NCI-H2227 treated with DMSO at 0.1 percent for 48 hours (cell line): ENCODE results near the gene PSMC3IP.
"Not testable (repeated sequence)": the region's sequence is repeated elsewhere in the genome, so short reads cannot be mapped to it uniquely, and the experiment has no call there.

Experiments used
- DNase-seq: peaks from one replicate; lab custom pipeline; 2025; lab: John Stamatoyannopoulos, UW

Gene PSMC3IP

DNA sequence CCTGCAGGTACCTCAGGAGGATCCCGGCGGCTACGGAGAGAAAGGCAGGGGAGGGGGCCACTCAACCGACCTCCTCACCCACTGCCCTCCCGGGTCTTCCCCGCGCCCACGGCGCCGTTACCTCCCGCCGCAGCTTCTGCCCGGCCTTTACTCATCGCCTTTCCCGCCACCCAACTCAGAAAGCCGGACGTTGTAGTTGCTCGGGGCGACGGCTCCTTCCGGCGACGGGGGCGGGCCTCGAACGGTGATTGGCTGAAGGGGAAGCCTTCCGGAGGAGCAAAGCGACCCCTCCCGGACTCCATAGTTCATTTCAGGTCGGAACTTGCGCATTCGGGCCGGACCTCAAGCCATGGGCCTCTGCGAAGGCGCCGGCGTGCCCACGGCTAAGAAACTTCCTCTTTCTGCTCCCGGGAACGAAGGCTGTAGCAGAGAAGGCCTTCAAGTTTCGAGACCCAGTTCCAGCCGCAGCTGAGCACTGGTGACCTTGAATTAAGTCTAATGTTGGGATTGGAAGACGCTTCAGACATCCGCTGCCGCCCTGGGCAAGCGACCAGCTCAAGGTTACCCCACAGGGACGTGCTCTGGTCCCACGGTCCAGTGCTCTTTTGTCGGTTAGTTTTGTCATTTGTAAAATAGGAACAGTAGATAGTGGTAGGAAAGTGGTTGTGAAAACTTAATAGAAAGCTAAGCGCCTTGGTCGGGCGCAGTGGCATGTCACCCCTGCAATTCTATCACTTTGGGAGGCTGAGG is at the start of gene PSMC3IP:
TSS of gene PSMC3IP (minus strand) at position 198 of the 750 bp plus-strand sequence. CDS start at position 155, 43 bp downstream.
- peak; percentile 94 for DNase-seq

DNA sequence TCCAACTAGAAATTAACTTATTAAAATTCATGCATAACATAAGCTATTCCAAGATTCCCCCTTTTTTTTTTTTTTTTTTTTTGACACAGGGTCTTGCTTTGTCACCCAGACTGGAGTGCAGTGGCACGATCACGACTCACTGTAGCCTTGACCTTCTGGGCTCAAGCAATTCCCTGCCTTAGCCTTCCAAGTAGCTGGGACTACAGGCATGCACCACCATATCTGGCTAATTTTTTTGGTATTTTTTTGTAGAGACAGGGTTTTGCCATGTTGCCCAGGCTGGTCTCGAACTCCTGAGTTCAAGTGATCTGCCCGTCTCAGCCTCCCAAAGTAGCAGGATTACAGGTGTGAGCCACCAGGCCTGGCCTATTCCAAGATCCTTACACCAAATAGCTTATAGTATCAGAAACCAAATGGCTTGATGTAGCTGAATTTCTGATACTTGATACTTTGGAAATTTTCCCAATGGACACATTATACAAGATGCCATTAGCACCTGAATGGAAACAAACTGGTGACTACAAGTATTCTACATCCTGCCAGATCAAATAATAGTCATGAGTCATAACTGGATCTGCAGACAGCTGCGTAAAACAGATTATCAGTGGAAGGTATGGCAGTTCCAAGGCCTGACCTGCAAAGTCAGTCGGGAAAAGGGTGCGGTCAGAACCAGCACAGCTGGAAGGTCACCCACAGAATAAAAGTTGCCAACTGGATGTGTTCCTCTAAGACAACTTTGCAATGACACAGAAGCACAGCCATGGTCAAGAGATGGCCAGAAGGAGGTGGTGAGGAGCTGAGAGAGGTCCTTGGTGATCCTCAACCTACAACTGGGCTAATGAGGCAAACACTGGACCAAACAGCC is 46.4 kb upstream of the PSMC3IP start:
- no peak for DNase-seq

GRCh38 chr17:42623271-42623670 is 45.7 kb upstream of the PSMC3IP start:
- no peak for DNase-seq

GRCh38 chr17:42621987-42622386 is 44.5 kb upstream of the PSMC3IP start:
- DNase-seq: not testable (repeated sequence)

DNA sequence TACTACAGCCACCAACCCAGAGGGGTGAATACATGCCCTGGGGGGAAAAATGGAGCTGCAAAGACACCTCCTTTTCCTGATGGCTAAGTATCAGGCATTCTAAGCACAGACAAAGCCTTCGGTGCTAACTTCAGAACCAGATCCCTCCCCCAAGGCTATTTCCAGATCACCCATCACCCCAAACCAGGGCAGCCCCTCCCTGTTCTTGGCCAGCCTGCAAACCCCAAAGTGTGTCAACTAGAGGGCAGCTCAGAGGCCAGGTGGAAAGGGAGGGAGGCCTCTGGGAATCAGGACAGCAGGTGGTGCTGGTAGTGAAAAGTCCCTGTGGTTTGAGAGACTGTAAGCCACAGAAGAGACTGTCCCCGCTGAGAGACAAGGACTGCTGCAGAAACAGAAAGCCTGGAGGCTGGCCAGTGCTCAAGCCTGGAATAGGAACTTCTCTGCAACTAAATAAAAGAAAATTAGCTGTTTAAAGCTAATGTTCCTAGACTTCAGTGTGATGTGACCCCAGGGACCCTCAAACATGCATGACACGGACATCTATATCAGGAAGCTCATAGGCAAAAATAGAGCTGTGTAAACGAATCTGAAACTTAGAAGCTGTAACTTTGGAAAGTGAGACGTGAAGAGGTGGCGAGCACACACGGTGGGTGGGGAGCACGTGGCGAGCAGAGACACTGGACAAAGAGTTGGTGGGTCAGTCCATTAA is 41.1 kb upstream of the PSMC3IP start:
- no peak for DNase-seq

- DNase-seq: no peak
These were observed 40.5 kb upstream of the PSMC3IP start for GRCh38 chr17:42617956-42618431.

DNA sequence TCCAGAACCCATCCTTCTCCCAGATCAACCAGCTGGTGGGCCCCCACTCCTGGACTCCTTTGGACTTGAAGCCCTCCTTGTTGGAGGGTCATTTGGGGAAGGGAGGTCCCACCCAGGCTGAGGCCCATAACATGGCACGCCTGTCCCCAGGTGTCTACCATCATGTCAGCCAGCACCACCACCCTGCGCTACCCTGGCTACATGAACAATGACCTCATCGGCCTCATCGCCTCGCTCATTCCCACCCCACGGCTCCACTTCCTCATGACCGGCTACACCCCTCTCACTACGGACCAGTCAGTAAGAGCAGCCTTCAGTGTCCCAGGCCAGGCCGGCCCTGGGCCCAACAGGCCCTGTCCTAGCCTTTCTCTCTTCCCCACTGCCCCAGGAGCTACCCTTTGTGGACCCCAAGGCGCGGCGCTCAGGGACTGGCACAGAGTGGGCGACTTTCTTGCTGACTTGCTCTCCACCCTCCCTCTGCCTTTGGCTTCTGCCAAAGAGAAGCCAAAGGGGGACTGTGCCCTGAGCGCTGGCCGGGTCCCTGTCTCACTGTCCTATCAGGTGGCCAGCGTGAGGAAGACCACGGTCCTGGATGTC is 36.3 kb upstream of the PSMC3IP start:
- DNase-seq: no peak

DNA sequence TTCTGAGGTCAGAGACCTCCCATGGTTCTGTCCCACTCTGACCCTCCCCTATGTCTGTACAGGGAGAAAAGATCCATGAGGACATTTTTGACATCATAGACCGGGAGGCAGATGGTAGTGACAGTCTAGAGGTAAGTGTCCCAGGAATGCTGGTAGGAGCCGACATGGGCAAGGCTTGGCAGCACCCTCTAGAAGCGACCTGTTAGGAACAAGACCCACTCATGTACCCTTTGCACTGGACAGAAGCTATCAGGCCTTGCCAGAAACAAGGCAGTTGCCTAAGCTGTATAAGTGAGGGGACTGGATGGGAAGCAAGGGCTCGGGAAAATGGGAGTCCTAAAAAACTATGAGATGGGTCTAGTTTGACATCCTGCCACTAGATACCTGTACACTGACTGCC is 34.5 kb upstream of the PSMC3IP start:
- no peak for DNase-seq

DNA sequence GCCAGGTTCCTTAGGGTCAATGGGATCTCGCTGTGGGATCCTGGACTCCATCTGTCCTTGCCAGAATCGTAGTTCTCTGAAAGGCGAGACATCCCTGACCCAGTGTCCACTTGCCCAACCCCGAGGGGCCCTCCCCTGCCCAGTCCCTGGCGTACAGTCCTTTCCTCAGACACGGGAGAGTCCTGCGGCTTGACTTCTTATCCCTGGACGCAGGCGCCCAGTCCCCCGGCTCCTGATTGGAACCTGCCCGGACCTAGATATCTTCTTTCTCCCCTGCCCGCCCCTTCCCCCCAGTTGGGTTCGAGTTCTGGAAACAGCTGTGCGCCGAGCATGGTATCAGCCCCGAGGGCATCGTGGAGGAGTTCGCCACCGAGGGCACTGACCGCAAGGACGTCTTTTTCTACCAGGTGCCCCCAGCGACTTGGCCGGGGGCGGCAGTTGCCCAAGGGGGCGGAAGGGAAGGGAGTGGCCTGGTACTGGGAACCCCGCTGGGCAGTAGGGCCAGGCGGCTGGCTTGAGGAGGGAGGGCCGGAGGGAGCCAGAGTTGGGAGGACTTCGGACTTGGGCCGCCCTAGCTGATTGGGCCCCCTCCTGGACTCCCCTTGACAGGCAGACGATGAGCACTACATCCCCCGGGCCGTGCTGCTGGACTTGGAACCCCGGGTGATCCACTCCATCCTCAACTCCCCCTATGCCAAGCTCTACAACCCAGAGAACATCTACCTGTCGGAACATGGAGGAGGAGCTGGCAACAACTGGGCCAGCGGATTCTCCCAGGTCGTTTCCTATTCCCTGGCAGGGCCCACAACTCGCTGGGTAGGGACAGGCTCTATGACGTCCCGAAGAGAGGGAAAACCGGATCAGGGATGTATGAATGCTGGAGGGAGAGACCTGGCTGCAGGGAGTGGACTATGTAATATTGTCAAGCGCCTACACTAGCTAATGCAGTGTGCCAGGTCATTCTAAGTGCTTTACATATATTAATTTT is 32.6 kb upstream of the PSMC3IP start:
- not testable (repeated sequence) for DNase-seq

DNA sequence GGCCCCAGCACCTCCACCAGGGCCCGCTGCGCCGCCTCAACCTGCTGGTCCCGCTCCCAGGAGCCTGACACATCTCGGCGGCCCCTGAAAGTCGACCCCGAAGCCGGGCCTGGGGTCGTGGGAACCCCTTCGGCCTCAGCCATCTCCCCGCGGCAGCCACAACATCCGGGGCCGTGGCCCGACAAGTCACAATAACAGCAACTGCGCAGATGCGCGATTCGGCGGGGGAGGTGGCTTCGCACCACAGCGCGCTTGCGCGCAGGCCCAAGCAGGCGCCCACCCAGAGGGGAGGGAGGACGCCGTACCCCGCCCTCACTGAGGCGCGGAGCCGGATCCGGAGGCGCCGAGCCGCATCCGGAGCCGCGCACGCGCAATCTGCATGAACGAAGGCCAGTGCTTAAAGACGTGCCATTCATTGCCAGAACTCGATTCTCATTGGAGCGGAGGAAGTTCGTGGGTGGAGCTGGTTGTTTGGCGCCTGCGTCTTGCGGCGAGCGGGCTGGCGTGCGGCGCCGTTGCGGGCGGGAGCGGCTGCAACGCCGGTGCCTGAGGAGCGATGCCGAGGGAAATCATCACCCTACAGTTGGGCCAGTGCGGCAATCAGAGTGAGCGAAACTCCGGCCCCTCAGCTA is 31.8 kb upstream of the PSMC3IP start, which contains the start of the genes RETREG3 and TUBG1:
TSS of gene RETREG3 (minus strand) at position 193 of the 632 bp plus-strand sequence. CDS start at position 143, 50 bp downstream.
TSS of gene TUBG1 (plus strand) at position 502 of the 632 bp plus-strand sequence. CDS start at position 557, 55 bp downstream.
- DNase-seq: peak; percentile 98

GRCh38 chr17:42608305-42609181 is 31.0 kb upstream of the PSMC3IP start:
- no peak for DNase-seq

DNA sequence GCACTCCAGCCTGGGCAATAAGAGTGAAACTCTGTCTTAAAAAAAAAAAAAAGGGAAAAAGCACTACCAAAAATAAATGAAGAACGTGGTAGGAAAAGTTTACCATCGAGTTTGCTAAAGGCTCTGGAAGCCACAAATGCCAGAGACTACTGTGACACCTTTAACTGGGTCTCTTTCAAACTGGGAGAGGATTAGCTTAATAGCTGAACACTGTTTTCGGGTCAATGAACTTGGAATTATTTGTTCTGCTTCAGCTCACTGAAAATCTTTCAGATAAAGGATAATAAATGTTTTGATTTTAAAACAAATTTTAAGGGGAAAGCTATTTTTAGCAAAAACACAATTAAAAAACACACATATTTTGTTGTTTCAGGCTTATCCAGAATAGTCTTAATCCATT is 30.2 kb upstream of the PSMC3IP start:
- no peak for DNase-seq

DNA sequence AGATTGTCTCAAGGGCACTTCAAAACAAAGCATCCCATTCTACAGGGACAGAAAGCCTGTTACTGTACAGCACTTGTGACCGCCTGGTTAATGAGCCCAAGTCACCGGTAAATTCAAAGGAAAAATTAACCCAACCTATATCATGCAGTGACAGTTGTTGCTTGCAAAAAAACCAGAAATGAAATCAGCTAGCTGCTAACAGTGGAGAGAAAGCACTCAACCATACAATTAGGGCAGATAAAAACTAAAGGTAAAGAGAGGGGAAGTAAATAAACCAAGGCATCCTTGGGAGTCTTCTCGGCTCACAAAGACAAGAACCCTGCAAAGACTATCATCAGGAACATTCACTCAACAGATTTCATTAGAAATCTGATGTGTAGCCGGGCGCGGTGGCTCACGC is 25.8 kb upstream of the PSMC3IP start:
- DNase-seq: peak; percentile 80

DNA sequence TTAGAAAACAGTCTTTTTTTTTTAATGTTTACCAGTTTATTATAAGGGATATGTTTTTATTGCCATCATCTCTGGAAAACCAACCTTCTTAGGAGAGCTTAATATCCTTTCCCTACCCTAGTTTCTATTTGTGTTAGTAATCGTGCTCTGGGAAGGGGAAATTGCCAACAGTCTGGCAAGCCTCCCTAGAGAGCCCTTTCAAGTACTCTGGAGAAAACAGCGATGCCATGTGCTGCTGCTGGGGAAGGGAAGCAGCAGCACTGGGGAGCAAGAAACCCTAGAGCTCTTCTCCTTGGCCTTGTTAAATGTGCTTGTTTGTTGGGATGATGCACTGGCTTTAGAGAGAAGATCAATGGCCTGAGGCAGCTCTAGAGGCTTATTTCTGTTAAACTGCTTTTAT is 21.4 kb upstream of the PSMC3IP start:
- DNase-seq: peak; percentile 26

- no peak for DNase-seq
These were observed 18.9 kb upstream of the PSMC3IP start for GRCh38 chr17:42596386-42596785.

DNA sequence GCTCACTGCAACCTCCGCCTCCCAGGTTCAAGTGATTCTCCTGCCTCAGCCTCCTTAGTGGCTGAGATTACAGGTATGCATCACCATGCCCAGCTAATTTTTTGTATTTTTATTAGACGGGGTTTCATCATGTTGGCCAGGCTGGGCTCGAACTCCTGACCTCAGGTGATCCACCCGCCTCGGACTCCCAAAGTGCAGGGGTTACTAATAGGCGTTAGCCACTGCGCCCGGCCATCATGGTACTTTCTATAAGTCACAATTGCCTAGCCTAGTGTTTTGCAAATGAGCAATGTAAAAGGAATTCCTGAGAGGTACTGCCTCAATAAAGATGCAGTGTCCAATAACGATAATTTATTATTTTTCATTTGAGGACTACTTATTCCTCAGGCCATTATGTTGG is 13.9 kb upstream of the PSMC3IP start:
- DNase-seq: no peak

DNA sequence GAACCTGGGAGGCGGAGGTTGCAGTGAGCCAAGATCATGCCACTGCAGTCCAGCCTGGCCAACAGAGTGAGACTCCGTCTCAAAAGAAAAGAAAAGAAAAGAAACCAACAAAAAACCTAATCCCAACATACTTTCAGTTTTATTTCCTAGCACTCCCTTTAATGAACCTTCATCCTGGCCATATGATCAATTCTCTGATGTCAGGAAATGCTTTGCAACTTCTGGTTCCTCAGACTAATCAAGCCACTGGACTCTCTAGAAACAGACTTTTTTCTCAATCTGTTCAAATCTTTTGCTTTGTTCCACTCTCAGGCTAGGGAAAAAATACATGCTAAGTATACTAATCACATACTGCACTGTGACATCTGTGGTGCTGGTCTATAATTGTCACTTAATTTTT is 13.4 kb upstream of the PSMC3IP start:
- no peak for DNase-seq

DNA sequence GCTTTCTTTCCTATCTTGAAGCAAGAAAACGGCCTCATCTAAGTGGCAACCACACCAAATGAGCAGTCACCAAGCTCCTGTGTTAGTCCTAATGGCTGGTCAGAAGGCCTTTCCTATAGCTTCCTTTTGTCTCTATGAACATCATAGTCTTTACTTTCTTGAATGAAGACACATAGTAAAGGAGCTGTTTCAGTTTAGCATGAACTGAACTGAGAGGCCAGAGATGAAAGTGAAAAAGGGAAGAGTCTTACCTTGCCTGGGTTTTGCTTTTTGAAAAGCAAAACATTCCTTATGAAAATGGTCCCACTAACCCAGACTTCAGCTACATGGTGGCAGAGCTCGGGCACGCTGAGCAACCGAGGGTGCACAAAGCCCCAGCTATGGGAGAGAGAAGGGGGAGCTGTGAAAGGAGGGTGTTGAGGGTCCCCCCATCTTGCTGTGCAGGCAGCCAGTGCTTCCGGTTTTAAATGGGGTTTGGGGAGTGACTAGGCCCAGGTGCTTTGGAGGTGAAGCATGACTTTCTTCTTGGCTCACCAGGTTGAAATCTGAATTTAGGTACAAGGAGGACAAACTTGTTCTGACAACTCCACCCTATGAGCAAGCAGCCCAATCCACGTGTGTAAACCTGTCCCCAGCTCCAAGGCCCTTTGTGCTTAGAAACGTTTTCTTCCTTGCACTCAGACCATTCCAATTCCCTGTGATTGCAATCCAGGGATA is 9.1 kb upstream of the PSMC3IP start:
- DNase-seq: no peak
